ENCODE data around the gene MRPL20. TPM values are rescaled to one million over a fixed set of nuclear protein-coding genes. Genes with fewer than 3 reads are reported as not detected.

Gene MRPL20
- polyA plus RNA-seq, 1 donor = 135 TPM

- H3K36me3 ChIP-seq (ENCODE audit: control insufficient read depth, insufficient read depth, low read length) = peaks cover 60% of the 10 kb centered on the region
- no CpG with 5 or more reads among the region's 19 CpGs for WGBS (ENCODE audit: insufficient coverage, low lambda C conversion rate)
- H3K27ac ChIP-seq (ENCODE audit: low read length) = no peak overlapping the region
- no peaks in the 10 kb centered on the region for H3K9me3 ChIP-seq (ENCODE audit: control insufficient read depth, low read depth, low read length)
- peak in 1 of 2 donors; percentile 33 for DNase-seq
- H3K27me3 ChIP-seq (ENCODE audit: control insufficient read depth, insufficient read depth, low read length) = no peaks in the 10 kb centered on the region
- peaks cover 27% of the 10 kb centered on the region for H3K4me1 ChIP-seq (ENCODE audit: control insufficient read depth, insufficient read depth, low read length)
- peak overlapping the region; percentile 97 for H3K4me3 ChIP-seq (ENCODE audit: low read length)
Measured at GRCh38 chr1:1397839-1398523, 9.1 kb downstream of the MRPL20 start.

- DNase-seq = no peak
- peaks cover 66% of the 10 kb centered on the region for H3K36me3 ChIP-seq (ENCODE audit: control insufficient read depth, insufficient read depth, low read length)
- no peaks in the 10 kb centered on the region for H3K27me3 ChIP-seq (ENCODE audit: control insufficient read depth, insufficient read depth, low read length)
- no CpG with 5 or more reads among the region's 11 CpGs for WGBS (ENCODE audit: insufficient coverage, low lambda C conversion rate)
- H3K4me1 ChIP-seq (ENCODE audit: control insufficient read depth, insufficient read depth, low read length) = peaks cover 16% of the 10 kb centered on the region
- H3K9me3 ChIP-seq (ENCODE audit: control insufficient read depth, low read depth, low read length) = no peaks in the 10 kb centered on the region
- H3K4me3 ChIP-seq (ENCODE audit: low read length) = no peak overlapping the region
- no peak overlapping the region for H3K27ac ChIP-seq (ENCODE audit: low read length)
Measured at GRCh38 chr1:1395166-1395565, 11.9 kb downstream of the MRPL20 start.

- 100% methylated on average over 2 of the region's 7 CpGs for WGBS (ENCODE audit: insufficient coverage, low lambda C conversion rate)
- no peaks in the 10 kb centered on the region for H3K27me3 ChIP-seq (ENCODE audit: control insufficient read depth, insufficient read depth, low read length)
- no peak overlapping the region for H3K4me3 ChIP-seq (ENCODE audit: low read length)
- H3K27ac ChIP-seq (ENCODE audit: low read length) = no peak overlapping the region
- no peak for DNase-seq
- H3K4me1 ChIP-seq (ENCODE audit: control insufficient read depth, insufficient read depth, low read length) = peaks cover 12% of the 10 kb centered on the region
- no peaks in the 10 kb centered on the region for H3K9me3 ChIP-seq (ENCODE audit: control insufficient read depth, low read depth, low read length)
- H3K36me3 ChIP-seq (ENCODE audit: control insufficient read depth, insufficient read depth, low read length) = peaks cover 75% of the 10 kb centered on the region
Measured at GRCh38 chr1:1394116-1394515, 13.0 kb downstream of the MRPL20 start.

- DNase-seq = no peak
- Histone ChIP-seq H3K4me3 (ENCODE audit: low read length) (no peak overlapping the region), H3K27me3 (ENCODE audit: control insufficient read depth, insufficient read depth, low read length) (no peaks in the 10 kb centered on the region), H3K4me1 (ENCODE audit: control insufficient read depth, insufficient read depth, low read length) (peaks cover 12% of the 10 kb centered on the region), H3K9me3 (ENCODE audit: control insufficient read depth, low read depth, low read length) (no peaks in the 10 kb centered on the region), H3K27ac (ENCODE audit: low read length) (no peak overlapping the region), H3K36me3 (ENCODE audit: control insufficient read depth, insufficient read depth, low read length) (peaks cover 82% of the 10 kb centered on the region)
- WGBS (ENCODE audit: insufficient coverage, low lambda C conversion rate) = no CpG with 5 or more reads among the region's 11 CpGs
Measured at GRCh38 chr1:1393428-1393827, 13.7 kb downstream of the MRPL20 start.

- no peak for DNase-seq
- Histone ChIP-seq H3K27me3 (ENCODE audit: control insufficient read depth, insufficient read depth, low read length) (no peaks in the 10 kb centered on the region), H3K27ac (ENCODE audit: low read length) (no peak overlapping the region), H3K36me3 (ENCODE audit: control insufficient read depth, insufficient read depth, low read length) (peaks cover 84% of the 10 kb centered on the region), H3K4me3 (ENCODE audit: low read length) (no peak overlapping the region), H3K4me1 (ENCODE audit: control insufficient read depth, insufficient read depth, low read length) (peaks cover 8% of the 10 kb centered on the region), H3K9me3 (ENCODE audit: control insufficient read depth, low read depth, low read length) (no peaks in the 10 kb centered on the region)
- no CpG with 5 or more reads among the region's 4 CpGs for WGBS (ENCODE audit: insufficient coverage, low lambda C conversion rate)
Measured at GRCh38 chr1:1393014-1393413, 14.1 kb downstream of the MRPL20 start.

- no CpG with 5 or more reads among the region's 12 CpGs for WGBS (ENCODE audit: insufficient coverage, low lambda C conversion rate)
- no peaks in the 10 kb centered on the region for H3K27me3 ChIP-seq (ENCODE audit: control insufficient read depth, insufficient read depth, low read length)
- peaks cover 6% of the 10 kb centered on the region for H3K9me3 ChIP-seq (ENCODE audit: control insufficient read depth, low read depth, low read length)
- no peak for DNase-seq
- no peaks in the 10 kb centered on the region for H3K4me1 ChIP-seq (ENCODE audit: control insufficient read depth, insufficient read depth, low read length)
- no peak overlapping the region for H3K27ac ChIP-seq (ENCODE audit: low read length)
- H3K4me3 ChIP-seq (ENCODE audit: low read length) = no peak overlapping the region
- H3K36me3 ChIP-seq (ENCODE audit: control insufficient read depth, insufficient read depth, low read length) = peaks cover 90% of the 10 kb centered on the region
Measured at GRCh38 chr1:1391225-1391624, 15.9 kb downstream of the MRPL20 start.

- Histone ChIP-seq H3K9me3 (ENCODE audit: control insufficient read depth, low read depth, low read length) (peaks cover 6% of the 10 kb centered on the region), H3K4me1 (ENCODE audit: control insufficient read depth, insufficient read depth, low read length) (no peaks in the 10 kb centered on the region), H3K36me3 (ENCODE audit: control insufficient read depth, insufficient read depth, low read length) (peaks cover 92% of the 10 kb centered on the region), H3K27ac (ENCODE audit: low read length) (no peak overlapping the region), H3K4me3 (ENCODE audit: low read length) (no peak overlapping the region), H3K27me3 (ENCODE audit: control insufficient read depth, insufficient read depth, low read length) (no peaks in the 10 kb centered on the region)
- WGBS (ENCODE audit: insufficient coverage, low lambda C conversion rate) = no CpG with 5 or more reads among the region's 12 CpGs
- no peak for DNase-seq
Measured at GRCh38 chr1:1390675-1391074, 16.4 kb downstream of the MRPL20 start.

- WGBS (ENCODE audit: insufficient coverage, low lambda C conversion rate) = 100% methylated on average over 3 of the region's 16 CpGs
Measured at GRCh38 chr1:1388078-1388472, 19.0 kb downstream of the MRPL20 start.

GRCh38 chr1:1387098-1388077 is 19.7 kb downstream of the MRPL20 start:
- no peak overlapping the region for H3K4me3 ChIP-seq (ENCODE audit: low read length)
- H3K27me3 ChIP-seq (ENCODE audit: control insufficient read depth, insufficient read depth, low read length) = no peaks in the 10 kb centered on the region
- no peaks in the 10 kb centered on the region for H3K4me1 ChIP-seq (ENCODE audit: control insufficient read depth, insufficient read depth, low read length)
- peaks cover 71% of the 10 kb centered on the region for H3K36me3 ChIP-seq (ENCODE audit: control insufficient read depth, insufficient read depth, low read length)
- DNase-seq = no peak
- H3K27ac ChIP-seq (ENCODE audit: low read length) = no peak overlapping the region
- peaks cover 6% of the 10 kb centered on the region for H3K9me3 ChIP-seq (ENCODE audit: control insufficient read depth, low read depth, low read length)
- no CpG with 5 or more reads among the region's 50 CpGs for WGBS (ENCODE audit: insufficient coverage, low lambda C conversion rate)

More at GRCh38 chr1:1388078-1388472, 19.0 kb downstream of the MRPL20 start:
- Histone ChIP-seq H3K4me3 (ENCODE audit: low read length) (no peak overlapping the region), H3K36me3 (ENCODE audit: control insufficient read depth, insufficient read depth, low read length) (peaks cover 78% of the 10 kb centered on the region), H3K27me3 (ENCODE audit: control insufficient read depth, insufficient read depth, low read length) (no peaks in the 10 kb centered on the region), H3K9me3 (ENCODE audit: control insufficient read depth, low read depth, low read length) (peaks cover 6% of the 10 kb centered on the region), H3K27ac (ENCODE audit: low read length) (no peak overlapping the region), H3K4me1 (ENCODE audit: control insufficient read depth, insufficient read depth, low read length) (no peaks in the 10 kb centered on the region)
- DNase-seq = no peak

- Histone ChIP-seq H3K4me1 (ENCODE audit: control insufficient read depth, insufficient read depth, low read length) (no peaks in the 10 kb centered on the region), H3K9me3 (ENCODE audit: control insufficient read depth, low read depth, low read length) (peaks cover 6% of the 10 kb centered on the region), H3K36me3 (ENCODE audit: control insufficient read depth, insufficient read depth, low read length) (peaks cover 66% of the 10 kb centered on the region), H3K27me3 (ENCODE audit: control insufficient read depth, insufficient read depth, low read length) (no peaks in the 10 kb centered on the region), H3K27ac (ENCODE audit: low read length) (no peak overlapping the region), H3K4me3 (ENCODE audit: low read length) (no peak overlapping the region)
- no CpG with 5 or more reads among the region's 8 CpGs for WGBS (ENCODE audit: insufficient coverage, low lambda C conversion rate)
- DNase-seq = no peak
Measured at GRCh38 chr1:1385931-1386330, 21.2 kb downstream of the MRPL20 start.

Measured in large intestine (tissue), 3 donors.